HepG2 (cell line): ENCODE data around the gene ALKBH2. TPM values are rescaled to one million over a fixed set of nuclear protein-coding genes. Genes with fewer than 3 reads are reported as not detected.
A peak's percentile ranks its signal among the peaks of the same experiment; 100 is the strongest.

Experiments
- ATAC-seq: fragments of 200-7000 bp; cut with Tn5 transposase; 3 replicates; pipeline ENCODE4 v1.9.1; 2020; ENCODE audit warnings: mild to moderate bottlenecking, moderate library complexity
- BruUV-seq: library from RNA; stranded (reverse); fragments of 400-500 nt; replicated peaks from 2 replicates; lab custom pipeline; 2021; lab: Mats Ljungman, UMichigan
- CTCF ChIA-PET: fragments of 300-600 bp; formaldehyde crosslinking; extraction: SDS; loops from one replicate; lab custom pipeline; 2021; ENCODE audit warnings: low total read pairs, inconsistent platforms, low intra/inter-chr PET ratio; lab: Yijun Ruan, JAX
- POLR2A ChIA-PET: fragments of 350-600 bp; sonication (Branson Sonifier 250); formaldehyde crosslinking; loops from one replicate; lab custom pipeline; 2020; ENCODE audit warnings: antibody characterized with exemption, inconsistent platforms; lab: Yijun Ruan, JAX
- DNase-seq: peaks from one replicate; pipeline ENCODE4 v3.0.0-alpha.2; 2015; ENCODE audit warnings: low spot score
- FAIRE-seq: peaks from 3 replicates; lab custom pipeline; 2011; peaks lifted over from hg19 to GRCh38; lab: Jason Lieb, UNC
- H2AFZ ChIP-seq: one replicate; pipeline ENCODE4 v1.6.1; 2011; ENCODE audit warnings: low read length, inconsistent platforms
- H3K27ac ChIP-seq: fragments of 300-600 bp; 3 replicates; pipeline ENCODE4 v1.8.0; 2011; ENCODE audit warnings: mixed run types, mild to moderate bottlenecking, mixed read lengths, low read length, inconsistent platforms; ENCODE audit not compliant: insufficient read depth; ENCODE audit errors: extremely low read length
- H3K27me3 ChIP-seq, 2 experiments: fragments of 200-600 bp in 1 of 2; 2 replicates in 1 of 2; 3 replicates in 1 of 2; pipeline versions ENCODE4 v1.6.0 to v1.8.0; 2011; ENCODE audit warnings: low read length in 2 of 2, mild to moderate bottlenecking in 2 of 2, moderate library complexity in 2 of 2, inconsistent platforms in 1 of 2; ENCODE audit not compliant: insufficient read depth in 2 of 2, control insufficient read depth in 1 of 2
- H3K36me3 ChIP-seq, 2 experiments: fragments of 200-600 bp in 1 of 2; replicated peaks in 1 of 2; 2 replicates in 1 of 2; 3 replicates in 1 of 2; pipeline versions ENCODE4 v1.5.1 to v1.8.0; 2011; ENCODE audit warnings: low read length in 2 of 2, inconsistent platforms in 1 of 2; ENCODE audit not compliant: insufficient read depth in 2 of 2, control insufficient read depth in 1 of 2
- H3K4me1 ChIP-seq: 2 replicates; pipeline ENCODE4 v1.5.1; 2012; ENCODE audit warnings: low read length, inconsistent platforms; ENCODE audit not compliant: insufficient read depth
- H3K4me2 ChIP-seq: 2 replicates; pipeline ENCODE4 v1.6.0; 2011; ENCODE audit warnings: low read depth, low read length, inconsistent platforms
- H3K4me3 ChIP-seq, 3 experiments: fragments of 200-600 bp in 1 of 3; sonication (generic), shearing (Covaris generic) in 1 of 3; replicated peaks in 1 of 3; 2 replicates each; pipeline ENCODE4 v1.5.1; 2011 to 2016; ENCODE audit warnings: low read length in 3 of 3, inconsistent platforms in 2 of 3, low read depth in 2 of 3, mild to moderate bottlenecking in 2 of 3, control low read depth in 1 of 3, mixed read lengths in 1 of 3; ENCODE audit not compliant: insufficient read depth in 1 of 3
- H3K79me2 ChIP-seq: one replicate; pipeline ENCODE4 v1.6.1; 2011; ENCODE audit warnings: low read length, inconsistent platforms; ENCODE audit not compliant: insufficient read depth
- H3K9ac ChIP-seq: 2 replicates; pipeline ENCODE4 v1.6.0; 2011; ENCODE audit warnings: mild to moderate bottlenecking, low read depth, low read length, inconsistent platforms; ENCODE audit not compliant: insufficient read depth
- H3K9me3 ChIP-seq: 2 replicates; pipeline ENCODE4 v1.5.1; 2012; ENCODE audit warnings: mild to moderate bottlenecking, low read length
- H4K20me1 ChIP-seq: 2 replicates; pipeline ENCODE4 v1.6.0; 2011; ENCODE audit warnings: inconsistent platforms, mild to moderate bottlenecking, low read length, moderate library complexity; ENCODE audit not compliant: insufficient read depth
- CBX5 ChIP-seq: sonication (generic); formaldehyde crosslinking; IDR thresholded peaks from 2 replicates; pipeline ENCODE4 v1.4.0; 2020; ENCODE audit warnings: missing genetic modification reagents, borderline replicate concordance
- ESRRA ChIP-seq: sonication (generic); formaldehyde crosslinking; IDR thresholded peaks from 2 replicates; pipeline ENCODE4 v1.5.1; 2020; ENCODE audit warnings: mild to moderate bottlenecking, low read depth, missing genetic modification reagents
- FOXO1 ChIP-seq: sonication (generic); formaldehyde crosslinking; IDR thresholded peaks from 2 replicates; pipeline ENCODE4 v1.4.0; 2020; ENCODE audit warnings: missing genetic modification reagents
- HNF4G ChIP-seq, 2 experiments: sonication (generic) in 1 of 2; formaldehyde crosslinking in 1 of 2; IDR thresholded peaks; 2 replicates each; pipeline versions ENCODE4 v1.4.0 to v1.6.1; 2011 to 2020; ENCODE audit warnings: borderline replicate concordance in 2 of 2, low read depth in 2 of 2, mild to moderate bottlenecking in 2 of 2, low read length in 1 of 2, missing genetic modification reagents in 1 of 2, moderate library complexity in 1 of 2
- YEATS4 ChIP-seq: sonication (generic); formaldehyde crosslinking; IDR thresholded peaks from 2 replicates; pipeline ENCODE4 v1.4.0; 2020; ENCODE audit warnings: missing genetic modification reagents, borderline replicate concordance
- ZNF205 ChIP-seq: IDR thresholded peaks from 2 replicates; pipeline ENCODE4 v1.6.1; 2018; ENCODE audit warnings: missing biosample characterization, missing genetic modification reagents
- ZNF263 ChIP-seq: sonication (generic); formaldehyde crosslinking; IDR thresholded peaks from 2 replicates; pipeline ENCODE4 v1.4.0; 2020; ENCODE audit warnings: missing genetic modification reagents
- ZNF292 ChIP-seq: sonication (generic); formaldehyde crosslinking; IDR thresholded peaks from 2 replicates; pipeline ENCODE4 v1.8.1; 2022; ENCODE audit warnings: mild to moderate bottlenecking, low read depth, missing genetic modification reagents, borderline replicate concordance
- ZNF441 ChIP-seq: sonication (generic); formaldehyde crosslinking; IDR thresholded peaks from 2 replicates; pipeline ENCODE4 v1.7.0; 2021; ENCODE audit warnings: missing genetic modification reagents, borderline replicate concordance
- ZNF605 ChIP-seq: sonication (generic); formaldehyde crosslinking; IDR thresholded peaks from 2 replicates; pipeline ENCODE4 v1.8.0; 2022; ENCODE audit warnings: mild to moderate bottlenecking, missing genetic modification reagents
- ZNF775 ChIP-seq: sonication (generic); formaldehyde crosslinking; IDR thresholded peaks from 2 replicates; pipeline ENCODE4 v1.4.0; 2020; ENCODE audit warnings: missing genetic modification reagents, mild to moderate bottlenecking, moderate library complexity, borderline replicate concordance
- ZSCAN9 ChIP-seq: IDR thresholded peaks from 2 replicates; pipeline ENCODE4 v1.6.1; 2016; ENCODE audit warnings: borderline replicate concordance
- WGBS: methylation state at CpG from one replicate; pipeline ENCODE4 v1.1.6; 2017; ENCODE audit warnings: low lambda C conversion rate; 5-methylcytosine and 5-hydroxymethylcytosine counted together
- in situ Hi-C: cut with HindIII; loops from 2 replicates; pipeline ENCODE4 v1.10.0; 2017; ENCODE audit warnings: low pct_unique_long_range_greater_than_20kb; ENCODE audit not compliant: extremely low pct_ligation_motif_present
- intact Hi-C: fragments of 100-400 bp; cut with micrococcal nuclease; formaldehyde crosslinking; loops from one replicate; pipeline ENCODE4 v1.10.0; 2022; ENCODE audit not compliant: unreplicated experiment
- polyA plus RNA-seq, 8 experiments: library from polyadenylated mRNA; depleted of rRNA in 3 of 8; stranded (reverse) in 7 of 8; unstranded in 1 of 8; fragments of >200 nt; fragmentation: Illumina TruSeq in 4 of 8; extraction: Trizol in 4 of 8; gene quantifications; 2 replicates each; pipeline versions ENCODE4 v1.2.1 to v1.2.3, GENCODE V29; 2011 to 2016; ENCODE audit warnings: low read depth in 4 of 8, missing spikeins in 1 of 8, mixed read lengths in 1 of 8; ENCODE audit not compliant: insufficient read depth in 1 of 8
- total RNA-seq, 5 experiments: library from RNA; depleted of rRNA; stranded (reverse); fragments of >200 nt; fragmentation: Illumina TruSeq; extraction: Trizol; gene quantifications; 2 replicates each; pipeline ENCODE4 v1.2.3, GENCODE V29; 2016; ENCODE audit warnings: low read depth in 1 of 5
- TF ChIP-seq, protein P1 (sequence below): sonication (generic); formaldehyde crosslinking; IDR thresholded peaks from 2 replicates; pipeline ENCODE4 v1.5.1; 2020; ENCODE audit warnings: missing genetic modification reagents, mild to moderate bottlenecking, borderline replicate concordance
- TF ChIP-seq, protein P2 (sequence below): sonication (generic); formaldehyde crosslinking; IDR thresholded peaks from 2 replicates; pipeline ENCODE4 v1.4.0; 2020; ENCODE audit warnings: missing genetic modification reagents

Gene ALKBH2
- total and polyA plus RNA-seq, 2 of the 13 experiments (the other 11 are each of a cell fraction or from before 2014, with no cell fraction given): 21.0 to 40.5 TPM

DNA sequence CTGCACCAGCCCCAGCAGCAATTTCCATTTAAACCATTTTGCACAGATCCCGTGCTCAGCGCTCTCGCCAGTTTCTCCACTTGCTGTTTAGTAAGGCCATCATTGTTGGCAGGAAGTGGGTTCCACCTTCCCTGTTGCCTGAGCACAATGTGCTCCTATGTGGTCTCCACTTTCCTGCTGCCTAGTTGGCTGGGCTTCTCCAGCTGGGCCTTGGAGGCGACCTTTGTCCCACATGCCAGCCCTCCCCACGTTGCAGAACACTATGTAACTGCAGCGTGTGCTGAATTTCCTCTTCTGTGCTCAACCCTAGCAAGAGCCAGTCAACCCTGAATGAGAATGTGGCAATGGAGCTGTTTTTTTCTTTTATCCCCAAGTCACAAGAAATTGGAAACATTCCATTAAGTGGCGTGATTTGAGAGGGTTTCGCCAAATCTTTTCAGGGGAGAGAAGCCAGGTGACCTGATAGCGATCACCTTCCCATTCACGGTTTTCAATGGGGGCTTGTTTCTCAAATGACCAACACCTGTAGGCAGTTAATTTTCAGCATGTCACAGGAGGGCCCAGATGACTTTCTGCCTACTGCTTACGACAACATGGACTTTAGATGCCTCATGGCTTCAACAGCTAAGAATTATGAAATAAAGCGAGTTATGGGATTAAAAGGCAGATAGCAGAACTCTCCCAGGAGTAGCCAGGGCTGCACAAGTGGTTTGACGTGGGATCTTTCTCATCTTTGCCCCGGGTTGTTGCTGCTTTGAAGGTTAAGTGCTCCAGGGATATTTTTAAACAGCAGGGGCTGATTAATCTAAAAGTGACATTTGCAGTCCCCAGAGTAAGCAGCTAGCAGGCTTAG is 22.7 kb upstream of the ALKBH2 start, which contains the start of gene ACACB:
Gene ACACB, plus strand, starts transcription at position 830 of the 853 bp plus-strand sequence. CDS start 22,819 bp downstream, outside the sequence.
- Histone ChIP-seq H3K9ac (peak within 1 kb of the TSS; percentile 80), H3K4me2 (peak within 1 kb of the TSS; percentile 93), H2AFZ (peak within 1 kb of the TSS; percentile 64), H3K4me3 (peak within 1 kb of the TSS; percentile 52 to 86 (median 65)), H3K4me1 (peaks cover 79% of the 10 kb centered on the region), H3K27me3 (no peaks in the 10 kb centered on the region), H3K9me3 (no peaks in the 10 kb centered on the region), H3K36me3 (no peaks in the 10 kb centered on the region; a peak in 1 of 5 replicates), H3K27ac (peak within 1 kb of the TSS; percentile 97), H4K20me1 (no peaks in the 10 kb centered on the region), H3K79me2 (peaks cover 13% of the 10 kb centered on the region)
- ChIA-PET POLR2A (interaction anchor here (0.9 to 3.2 kb wide), 17 partner anchors 14 to 554 kb away, joined by 3 to 22 read pairs (median 4); partner anchors contain the start of genes ISCU and SSH1), CTCF (no interaction called here)
- ATAC-seq: peak; percentile 84
- in situ Hi-C loops: no loop called here
- 1% methylated on average over 13 of the region's 14 CpGs for WGBS
- DNase-seq: peak; percentile 94
- FAIRE-seq: peak; percentile 97
- intact Hi-C loops: loop anchor here (5.0 kb wide), 2 partner anchors 36 to 131 kb away; no protein-coding TSS in a partner anchor
- BruUV-seq: TSS peak; percentile 68
- TF ChIP-seq ZNF205: no peak
- TF ChIP-seq, protein P1, sequence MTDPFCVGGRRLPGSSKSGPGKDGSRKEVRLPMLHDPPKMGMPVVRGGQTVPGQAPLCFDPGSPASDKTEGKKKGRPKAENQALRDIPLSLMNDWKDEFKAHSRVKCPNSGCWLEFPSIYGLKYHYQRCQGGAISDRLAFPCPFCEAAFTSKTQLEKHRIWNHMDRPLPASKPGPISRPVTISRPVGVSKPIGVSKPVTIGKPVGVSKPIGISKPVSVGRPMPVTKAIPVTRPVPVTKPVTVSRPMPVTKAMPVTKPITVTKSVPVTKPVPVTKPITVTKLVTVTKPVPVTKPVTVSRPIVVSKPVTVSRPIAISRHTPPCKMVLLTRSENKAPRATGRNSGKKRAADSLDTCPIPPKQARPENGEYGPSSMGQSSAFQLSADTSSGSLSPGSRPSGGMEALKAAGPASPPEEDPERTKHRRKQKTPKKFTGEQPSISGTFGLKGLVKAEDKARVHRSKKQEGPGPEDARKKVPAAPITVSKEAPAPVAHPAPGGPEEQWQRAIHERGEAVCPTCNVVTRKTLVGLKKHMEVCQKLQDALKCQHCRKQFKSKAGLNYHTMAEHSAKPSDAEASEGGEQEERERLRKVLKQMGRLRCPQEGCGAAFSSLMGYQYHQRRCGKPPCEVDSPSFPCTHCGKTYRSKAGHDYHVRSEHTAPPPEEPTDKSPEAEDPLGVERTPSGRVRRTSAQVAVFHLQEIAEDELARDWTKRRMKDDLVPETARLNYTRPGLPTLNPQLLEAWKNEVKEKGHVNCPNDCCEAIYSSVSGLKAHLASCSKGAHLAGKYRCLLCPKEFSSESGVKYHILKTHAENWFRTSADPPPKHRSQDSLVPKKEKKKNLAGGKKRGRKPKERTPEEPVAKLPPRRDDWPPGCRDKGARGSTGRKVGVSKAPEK (CRISPR knock-in tag): peak; percentile 98; the same call in 1 of the 2 replicates
- TF ChIP-seq FOXO1 (CRISPR knock-in tag): peak; percentile 54
- peak; percentile 98 for TF ChIP-seq HNF4G (IDR thresholded peaks at IDR 0.05; ENCODE audit: borderline replicate concordance, low read depth, low read length)
- TF ChIP-seq HNF4G (CRISPR knock-in tag; IDR thresholded peaks at IDR 0.05; ENCODE audit: borderline replicate concordance, low read depth): peak; percentile 95
- peak; percentile 50; the same call in 1 of the 2 replicates for TF ChIP-seq CBX5
- TF ChIP-seq ZNF775 (CRISPR knock-in tag): 0 out of 2 replicates have a peak, but pooled peaks have one; percentile 24
- TF ChIP-seq ZNF263 (CRISPR knock-in tag): 0 out of 2 replicates have a peak, but pooled peaks have one; percentile 32
- TF ChIP-seq YEATS4 (CRISPR knock-in tag): peak; percentile 59; the same call in 1 of the 2 replicates
- TF ChIP-seq ZNF292 (CRISPR knock-in tag): peak; percentile 85; the same call in 1 of the 2 replicates
- TF ChIP-seq, protein P2, sequence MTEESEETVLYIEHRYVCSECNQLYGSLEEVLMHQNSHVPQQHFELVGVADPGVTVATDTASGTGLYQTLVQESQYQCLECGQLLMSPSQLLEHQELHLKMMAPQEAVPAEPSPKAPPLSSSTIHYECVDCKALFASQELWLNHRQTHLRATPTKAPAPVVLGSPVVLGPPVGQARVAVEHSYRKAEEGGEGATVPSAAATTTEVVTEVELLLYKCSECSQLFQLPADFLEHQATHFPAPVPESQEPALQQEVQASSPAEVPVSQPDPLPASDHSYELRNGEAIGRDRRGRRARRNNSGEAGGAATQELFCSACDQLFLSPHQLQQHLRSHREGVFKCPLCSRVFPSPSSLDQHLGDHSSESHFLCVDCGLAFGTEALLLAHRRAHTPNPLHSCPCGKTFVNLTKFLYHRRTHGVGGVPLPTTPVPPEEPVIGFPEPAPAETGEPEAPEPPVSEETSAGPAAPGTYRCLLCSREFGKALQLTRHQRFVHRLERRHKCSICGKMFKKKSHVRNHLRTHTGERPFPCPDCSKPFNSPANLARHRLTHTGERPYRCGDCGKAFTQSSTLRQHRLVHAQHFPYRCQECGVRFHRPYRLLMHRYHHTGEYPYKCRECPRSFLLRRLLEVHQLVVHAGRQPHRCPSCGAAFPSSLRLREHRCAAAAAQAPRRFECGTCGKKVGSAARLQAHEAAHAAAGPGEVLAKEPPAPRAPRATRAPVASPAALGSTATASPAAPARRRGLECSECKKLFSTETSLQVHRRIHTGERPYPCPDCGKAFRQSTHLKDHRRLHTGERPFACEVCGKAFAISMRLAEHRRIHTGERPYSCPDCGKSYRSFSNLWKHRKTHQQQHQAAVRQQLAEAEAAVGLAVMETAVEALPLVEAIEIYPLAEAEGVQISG (CRISPR knock-in tag): peak; percentile 71
- peak; percentile 63 for TF ChIP-seq ESRRA (CRISPR knock-in tag)
- peak; percentile 77; the same call in 1 of the 2 replicates for TF ChIP-seq ZSCAN9 (CRISPR knock-in tag)
- peak; percentile 45; the same call in 1 of the 2 replicates for TF ChIP-seq ZNF441 (CRISPR knock-in tag)
- TF ChIP-seq ZNF605: peak; percentile 47; the same call in 1 of the 2 replicates
